DMS53 (cell line): Measurements from ENCODE around the gene THSD4.

Source experiments
- DNase-seq: peaks from one replicate; lab custom pipeline; 2025; lab: John Stamatoyannopoulos, UW

Gene THSD4

DNA sequence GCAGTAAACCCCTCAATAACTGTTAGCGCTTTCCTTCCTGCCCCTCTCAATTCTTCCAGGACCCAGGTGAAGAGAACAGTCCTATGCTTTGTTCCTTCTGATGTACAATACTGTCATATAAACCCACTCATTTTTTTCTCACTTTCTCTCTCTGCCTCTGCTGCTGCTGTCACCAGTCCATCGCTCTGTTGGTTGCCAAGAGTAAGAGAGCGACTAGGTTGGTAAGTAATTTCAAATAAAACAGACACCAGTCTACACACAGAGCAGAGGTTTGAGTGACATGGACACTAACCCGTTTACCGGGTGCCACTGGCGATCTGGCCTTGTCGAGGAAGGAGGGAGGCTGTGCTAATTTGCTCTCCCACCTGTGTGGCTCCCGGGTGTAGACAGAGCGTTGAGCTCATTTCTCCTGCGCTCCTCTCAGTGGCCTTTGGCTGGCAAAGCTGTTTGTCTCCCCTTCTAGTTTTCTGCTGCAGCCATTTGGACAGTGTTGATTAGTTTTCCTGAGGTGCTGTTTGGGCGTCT, 215.4 kb downstream of the THSD4 start:
- DNase-seq: no peak

DNA sequence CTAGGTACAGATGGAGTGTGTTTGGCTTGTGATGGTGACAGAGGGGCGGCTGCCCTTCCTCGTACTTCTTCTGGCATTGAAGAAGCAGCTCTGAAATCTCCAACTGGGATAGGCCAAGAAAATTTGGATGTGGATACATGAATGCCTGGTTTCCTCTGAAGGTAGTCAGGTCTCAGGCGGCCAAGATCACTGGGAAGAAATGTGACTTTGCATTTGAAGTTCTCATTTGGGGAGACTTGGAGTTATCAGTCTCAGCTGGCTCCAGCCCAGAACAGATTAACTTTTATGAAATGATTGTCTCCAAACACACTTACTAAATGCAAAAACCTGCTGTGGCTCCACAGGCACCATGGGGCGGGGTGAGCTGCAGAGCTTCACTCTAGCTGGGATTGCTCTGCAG, 215.9 kb downstream of the THSD4 start:
- DNase-seq: no peak

DNA sequence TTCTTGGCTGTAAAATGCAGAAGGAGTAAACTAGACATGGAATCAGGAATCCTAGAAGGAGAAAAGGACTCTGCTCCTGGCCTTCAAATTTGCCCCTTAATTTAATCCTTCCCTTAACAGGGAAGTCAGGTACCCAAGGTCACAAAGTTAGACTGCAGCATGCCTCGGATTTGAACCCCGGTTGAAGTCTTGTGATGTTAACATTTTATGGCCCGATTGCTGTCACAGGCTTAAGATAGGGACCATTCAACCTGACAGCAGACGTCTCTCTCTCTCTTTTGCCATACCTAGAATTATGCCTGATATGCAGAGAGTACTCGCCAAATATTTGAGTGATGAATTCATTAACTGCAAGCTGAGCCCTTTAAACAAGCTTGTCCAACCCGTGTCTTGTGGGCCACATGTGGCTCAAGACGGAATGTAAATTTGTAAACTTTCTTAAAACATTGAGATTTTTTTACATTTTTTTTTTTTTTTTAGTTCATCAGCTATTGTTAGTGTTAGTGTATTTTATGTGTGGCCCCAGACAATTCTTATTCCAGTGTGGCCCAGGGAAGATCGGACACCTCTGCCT, 217.2 kb downstream of the THSD4 start:
- no peak for DNase-seq

DNA sequence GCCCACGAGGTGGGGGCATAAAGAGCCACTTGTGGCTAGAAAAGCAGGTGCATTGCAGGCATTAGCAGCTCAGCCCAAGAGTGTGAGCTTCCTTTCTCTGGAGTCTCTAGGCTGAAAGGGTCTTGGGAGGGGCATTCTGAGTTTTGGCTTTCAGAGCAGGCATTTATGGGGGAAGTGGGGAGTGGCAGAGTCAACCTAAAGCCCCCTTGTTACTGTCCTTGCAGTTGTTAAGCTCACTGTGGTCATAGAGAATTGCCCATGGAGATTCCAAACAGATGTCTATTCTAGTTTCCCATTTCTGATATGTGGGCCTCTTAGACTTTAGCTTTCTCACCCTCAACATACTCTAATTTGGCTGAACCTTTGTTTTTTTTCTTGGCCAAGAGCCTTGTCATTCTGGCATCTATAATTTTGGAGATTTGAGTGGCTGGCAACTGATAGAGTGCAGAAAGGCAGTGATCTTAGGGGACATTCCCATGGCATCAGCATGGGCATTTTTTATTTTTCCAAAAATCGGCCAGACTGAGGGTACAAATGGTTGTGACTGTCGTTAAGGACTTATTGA, 217.9 kb downstream of the THSD4 start:
- no peak for DNase-seq

DNA sequence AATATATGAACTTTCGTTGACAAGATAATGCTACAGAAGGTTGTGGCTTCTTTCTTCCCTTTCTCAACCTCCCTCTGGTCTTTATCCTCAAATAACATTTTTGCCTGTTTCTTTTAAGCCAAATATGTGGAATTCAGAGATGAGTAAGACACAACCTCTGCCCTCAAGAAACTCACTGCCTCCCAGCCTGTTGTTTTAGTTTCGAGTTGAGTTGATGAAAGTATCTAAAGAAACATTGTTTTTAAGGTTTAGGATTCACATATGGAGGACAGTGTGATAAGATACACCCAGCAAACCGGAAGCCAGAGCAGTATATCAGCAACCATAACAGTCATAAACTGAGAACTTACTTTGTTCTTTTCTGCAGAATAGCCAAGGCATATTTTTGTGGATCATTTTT, 218.6 kb downstream of the THSD4 start:
- DNase-seq: no peak

DNA sequence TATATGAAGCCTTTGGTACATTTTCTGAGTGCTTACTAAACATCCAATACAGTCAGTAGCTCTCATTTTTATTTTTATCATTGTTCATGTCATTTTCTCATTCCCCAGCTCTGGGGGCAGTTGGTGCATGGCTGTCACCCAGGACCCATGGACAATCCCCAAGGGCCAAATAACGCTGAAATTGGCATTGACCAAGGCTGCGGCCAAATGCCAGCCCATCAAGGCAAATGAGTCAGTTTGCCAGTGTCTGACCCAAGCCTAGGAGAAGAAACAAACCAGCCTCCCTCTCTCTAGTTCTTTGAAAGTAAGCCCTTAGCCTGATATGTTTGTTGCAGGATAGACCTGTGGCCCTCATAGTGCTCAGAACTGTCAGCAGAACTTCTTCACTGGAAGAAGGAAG, 219.2 kb downstream of the THSD4 start:
- DNase-seq: no peak

DNA sequence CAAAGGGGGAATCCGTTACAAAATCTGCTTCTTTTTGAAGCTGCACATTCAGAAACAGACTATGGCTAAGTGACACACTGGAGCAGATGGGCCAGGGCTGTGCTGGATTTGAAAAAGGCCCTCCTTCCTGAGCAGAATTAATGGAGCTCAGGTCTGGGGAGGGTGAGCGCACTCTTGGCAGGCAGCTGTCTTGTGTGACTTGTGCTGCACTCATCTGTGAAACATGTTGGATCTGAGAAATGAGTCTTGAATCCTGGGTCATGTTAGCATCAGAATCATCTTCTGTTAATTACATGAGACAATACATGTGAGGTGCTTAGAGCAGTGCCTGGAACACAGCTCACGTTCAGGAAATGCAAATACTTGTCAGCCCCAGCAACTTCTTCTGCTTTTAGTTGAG, 219.6 kb downstream of the THSD4 start:
- DNase-seq: no peak

DNA sequence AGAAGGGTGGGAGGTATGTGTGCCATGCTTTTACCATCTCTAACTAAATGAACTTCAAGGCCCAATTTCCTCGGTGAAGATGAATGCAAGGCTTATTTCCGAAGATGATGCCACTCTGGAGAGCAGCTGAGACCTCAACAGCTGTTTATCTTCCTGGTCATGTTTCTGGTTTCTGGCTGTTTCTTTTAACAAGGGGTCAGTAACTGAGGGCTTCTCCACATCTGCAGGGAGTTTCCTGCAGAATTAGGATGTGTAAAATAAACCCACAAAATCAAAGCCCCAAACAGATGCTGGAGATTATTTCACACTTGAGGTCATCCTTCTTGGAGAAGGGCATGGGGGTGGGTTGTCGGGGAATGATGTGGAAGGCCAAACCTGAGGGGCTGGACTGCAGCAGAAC, 220.3 kb downstream of the THSD4 start:
- DNase-seq: no peak

DNA sequence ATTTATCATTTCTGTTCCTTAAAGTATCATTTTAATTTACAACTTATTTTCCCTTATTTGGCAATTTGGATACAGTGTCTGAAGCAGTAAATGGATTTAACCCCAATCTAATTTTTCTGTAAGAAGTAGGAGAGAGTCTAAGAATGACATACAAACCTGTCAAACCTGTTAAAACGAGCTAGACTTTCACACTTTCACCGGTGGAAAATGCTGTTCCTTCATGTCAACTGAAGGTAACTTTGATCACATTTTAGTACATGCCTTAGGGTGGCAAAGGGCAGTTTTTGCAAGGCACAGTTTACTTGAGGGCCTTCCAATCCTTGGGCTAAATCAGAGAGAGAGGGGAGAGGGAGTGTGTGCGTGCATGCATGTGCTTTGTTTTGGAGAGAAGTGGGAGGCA, 221.4 kb downstream of the THSD4 start:
- DNase-seq: no peak

DNA sequence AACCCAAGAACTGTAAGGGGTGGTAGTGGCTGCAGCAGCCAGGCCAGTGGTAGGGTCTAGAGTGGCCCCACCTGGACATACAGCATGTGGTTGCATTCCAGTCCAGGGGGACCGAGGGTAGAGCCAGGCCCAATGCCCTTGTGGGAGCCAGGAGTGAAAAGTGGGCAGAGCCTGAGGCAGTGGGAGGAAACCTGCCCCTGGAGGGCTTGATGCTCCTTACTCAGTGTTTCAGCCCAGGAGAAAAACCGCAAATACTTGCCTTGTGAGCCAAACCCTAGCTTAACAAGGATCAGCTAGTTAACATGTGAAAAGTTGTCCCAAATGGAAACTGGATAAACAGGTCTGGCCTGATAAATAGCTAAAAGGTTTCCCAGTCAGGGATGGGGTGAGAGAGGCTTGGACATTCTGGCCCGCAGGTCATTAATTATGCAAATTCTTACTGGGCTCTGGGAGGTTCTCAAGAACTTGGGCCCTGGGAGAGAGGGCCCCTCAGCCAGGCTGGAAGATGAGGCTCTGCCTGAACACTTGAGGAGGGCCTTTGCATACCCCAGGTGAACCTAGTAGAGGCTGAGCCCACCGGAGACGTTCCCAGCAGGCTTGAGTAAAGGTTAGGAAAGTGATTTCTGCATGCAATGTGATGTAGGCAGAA, 222.1 kb downstream of the THSD4 start:
- peak; percentile 36 for DNase-seq

DNA sequence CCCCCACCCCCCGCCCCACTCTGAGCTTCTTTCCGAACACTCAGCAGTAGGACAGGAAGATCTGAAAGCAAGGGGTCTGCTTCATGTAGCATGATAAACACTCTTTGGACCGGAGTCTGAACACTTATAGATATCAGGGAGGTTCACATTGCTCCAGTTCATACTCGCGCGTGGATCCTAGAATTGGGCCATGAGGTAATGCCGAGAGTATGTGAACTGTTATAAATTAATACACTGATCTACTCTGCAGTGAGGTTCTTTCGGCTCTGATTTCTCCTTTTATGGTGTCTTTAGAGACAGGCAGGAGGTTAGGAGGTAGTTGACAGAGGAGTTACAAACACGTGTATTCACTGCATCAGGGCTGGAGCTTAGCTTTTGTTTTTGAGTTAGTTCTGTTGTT, 223.0 kb downstream of the THSD4 start:
- no peak for DNase-seq

DNA sequence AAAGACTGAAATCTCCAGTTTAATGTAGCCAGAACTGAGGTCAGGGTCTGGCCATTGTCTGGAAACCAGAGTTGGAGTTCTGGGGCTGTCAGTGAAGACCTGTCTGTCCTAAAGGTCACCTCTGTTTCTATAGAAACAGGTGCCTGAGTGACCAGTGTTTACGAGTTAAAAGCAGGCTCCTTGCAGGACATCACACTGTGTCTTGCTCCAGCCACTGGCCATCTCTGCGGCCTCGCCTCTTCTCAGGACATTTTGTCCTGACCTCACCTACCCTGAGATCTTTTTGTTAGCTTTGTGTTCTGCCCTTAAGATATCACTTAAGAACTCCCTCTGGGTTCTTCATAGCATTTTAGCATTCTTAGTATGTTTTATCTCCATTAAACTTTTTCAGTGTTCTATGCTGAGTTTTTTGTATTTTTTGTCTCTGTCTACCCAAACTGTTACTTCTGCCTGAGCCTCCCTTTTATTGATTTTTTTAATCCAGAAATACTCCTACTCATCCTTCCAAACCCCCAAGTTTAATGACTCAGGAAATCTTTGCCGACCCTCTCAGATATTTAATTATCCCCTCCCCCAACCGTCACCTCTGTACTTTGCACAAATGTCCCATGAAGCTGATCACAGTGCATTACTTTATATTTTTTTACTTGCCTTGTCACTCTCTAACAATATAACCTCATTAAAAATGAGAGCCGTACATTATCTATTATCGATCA, 223.7 kb downstream of the THSD4 start:
- no peak for DNase-seq

DNA sequence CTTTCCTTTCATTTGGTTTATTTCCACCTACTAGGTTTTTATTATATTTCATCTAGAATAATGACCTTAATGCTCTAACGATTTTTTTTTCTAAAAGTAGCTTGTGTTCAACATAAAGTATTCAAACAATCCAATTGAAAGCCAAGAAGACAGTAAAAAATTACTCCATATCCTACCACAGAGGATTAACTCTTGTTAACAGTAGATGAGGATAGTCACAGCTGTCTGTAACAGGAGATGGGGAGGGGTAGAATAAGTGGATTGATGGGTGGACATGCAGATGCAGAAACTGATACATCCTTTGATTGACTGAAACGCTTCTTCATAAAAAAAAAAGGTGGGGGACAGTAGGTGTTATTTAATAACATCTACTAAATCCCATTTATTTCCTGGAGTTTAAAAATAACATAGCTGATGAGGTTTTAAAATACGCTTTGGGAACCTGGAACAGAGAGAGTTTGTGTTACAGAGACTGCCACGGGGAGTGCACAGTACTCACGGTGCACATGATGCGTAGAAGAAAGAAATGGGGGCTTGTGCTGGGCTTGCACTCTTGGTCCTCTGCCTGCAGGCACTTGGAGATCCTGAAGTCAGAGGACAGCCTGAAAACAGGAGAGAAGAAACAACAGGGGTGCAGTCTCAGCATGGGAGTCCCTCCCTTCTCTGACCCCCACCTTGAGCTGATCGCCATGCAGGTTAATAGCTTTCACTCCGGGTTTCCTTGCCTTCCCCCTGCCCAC, 226.7 kb downstream of the THSD4 start:
- DNase-seq: no peak

DNA sequence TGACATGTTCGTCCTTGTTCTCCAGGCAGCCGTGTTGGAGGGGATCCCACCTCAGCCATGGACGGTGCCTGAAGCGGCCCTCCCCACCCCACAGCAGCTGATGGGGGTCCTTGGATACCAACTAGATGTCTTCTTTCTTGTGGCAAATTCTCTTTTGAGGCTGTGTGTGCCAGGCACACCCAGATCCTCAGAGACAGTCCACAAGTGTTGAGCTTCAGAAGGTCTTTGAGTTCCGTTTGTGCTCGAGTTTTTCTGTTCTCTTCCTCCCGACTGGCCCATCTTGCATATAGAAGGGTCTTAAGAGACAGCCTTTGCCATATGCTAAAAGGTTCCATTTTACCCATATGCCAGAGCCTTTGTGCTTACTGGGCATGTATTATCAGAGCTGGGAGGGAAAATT, 227.4 kb downstream of the THSD4 start:
- DNase-seq: no peak

DNA sequence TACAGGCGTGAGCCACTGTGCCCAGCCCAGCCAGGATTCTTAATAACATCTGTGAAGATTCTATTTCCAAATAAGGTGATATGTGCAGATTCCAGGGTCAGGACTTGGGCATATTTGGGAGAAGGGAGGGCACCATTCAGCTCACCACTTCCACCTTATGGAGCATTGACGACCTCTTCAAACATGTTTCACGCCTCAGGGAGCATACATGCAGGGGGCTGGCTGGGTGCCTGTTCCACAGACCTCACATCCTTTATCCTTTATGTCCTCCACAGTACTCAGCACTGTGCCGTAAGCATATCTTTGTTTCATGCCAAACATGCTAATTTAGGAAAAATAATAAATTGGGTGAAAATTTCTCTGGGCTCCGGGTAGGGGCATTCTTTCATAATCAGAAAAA, 229.0 kb downstream of the THSD4 start:
- DNase-seq: no peak

DNA sequence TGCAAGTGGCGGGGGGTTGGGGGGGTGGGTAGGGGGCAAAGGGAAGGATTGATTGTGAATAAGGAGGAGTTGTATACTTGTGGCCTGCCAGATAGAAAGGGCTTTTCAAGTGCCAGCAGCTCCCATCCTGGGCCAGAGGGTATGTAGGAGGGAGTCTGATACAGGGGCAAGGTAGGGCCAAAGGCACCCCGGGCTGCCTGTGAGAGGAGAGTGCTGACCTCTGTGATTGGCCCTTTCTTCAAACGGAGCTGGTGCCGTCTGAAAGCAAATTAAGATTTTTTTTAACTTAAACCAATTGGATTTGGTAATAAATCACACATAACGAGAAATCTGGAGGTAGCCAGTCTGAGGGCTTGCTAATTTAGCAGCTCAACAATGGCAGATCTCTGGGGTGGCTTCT, 229.9 kb downstream of the THSD4 start:
- DNase-seq: no peak

DNA sequence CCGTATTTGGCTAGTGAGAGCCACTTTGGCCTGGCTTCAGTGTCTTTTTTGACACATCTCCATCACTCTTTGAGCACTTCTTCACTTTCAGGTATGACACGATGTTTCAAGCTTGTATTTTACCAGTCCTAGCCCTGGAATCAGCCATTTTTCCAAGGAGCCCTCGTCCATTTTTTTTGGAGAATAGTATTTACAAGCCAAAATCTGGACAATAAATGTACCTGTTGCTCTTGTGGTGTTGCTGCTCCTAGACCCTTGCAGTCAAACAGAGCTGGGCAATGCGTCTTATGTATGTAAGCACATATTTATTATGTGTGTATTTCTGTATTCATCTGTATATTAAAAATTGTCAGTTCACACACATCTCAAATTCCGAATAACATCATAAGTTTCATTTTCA, 231.2 kb downstream of the THSD4 start:
- DNase-seq: no peak

DNA sequence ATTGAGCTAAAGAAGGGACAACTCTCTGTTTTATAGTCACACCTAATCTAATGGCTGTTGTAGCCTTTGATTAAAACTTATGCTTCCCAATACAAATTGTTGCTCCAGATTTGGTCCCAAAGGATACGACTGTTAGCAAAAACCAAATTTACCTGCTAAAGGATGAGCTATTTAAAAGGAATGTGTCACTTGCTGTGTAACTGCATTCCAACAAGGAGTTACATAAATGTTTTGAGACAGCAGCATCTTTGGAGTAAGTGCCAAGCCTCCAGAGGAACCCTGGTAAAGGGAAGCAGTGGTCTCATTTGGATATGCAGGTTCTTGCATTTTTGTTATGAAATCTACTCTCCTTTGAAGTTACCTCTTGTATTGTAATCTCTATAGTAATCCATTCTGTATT, 233.3 kb downstream of the THSD4 start:
- no peak for DNase-seq

DNA sequence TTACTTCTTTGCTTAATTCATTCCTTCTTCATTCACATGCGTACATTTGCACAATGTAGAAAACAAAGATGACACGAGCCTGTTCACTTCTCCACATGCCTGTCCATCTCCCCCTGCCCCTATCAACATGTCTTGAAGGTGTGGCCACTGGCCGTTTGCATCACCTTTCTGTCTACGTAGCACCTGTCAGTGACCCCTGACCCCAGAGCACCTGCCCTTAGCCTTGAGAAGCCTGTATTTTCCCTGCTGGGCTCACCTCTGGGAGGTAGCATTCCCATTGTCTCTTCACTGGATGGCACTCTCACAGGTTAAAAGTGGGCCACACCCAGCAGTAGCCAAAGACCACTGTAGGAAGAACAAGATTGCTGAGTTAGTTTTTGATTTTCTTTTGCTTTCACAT, 234.1 kb downstream of the THSD4 start:
- no peak for DNase-seq

DNA sequence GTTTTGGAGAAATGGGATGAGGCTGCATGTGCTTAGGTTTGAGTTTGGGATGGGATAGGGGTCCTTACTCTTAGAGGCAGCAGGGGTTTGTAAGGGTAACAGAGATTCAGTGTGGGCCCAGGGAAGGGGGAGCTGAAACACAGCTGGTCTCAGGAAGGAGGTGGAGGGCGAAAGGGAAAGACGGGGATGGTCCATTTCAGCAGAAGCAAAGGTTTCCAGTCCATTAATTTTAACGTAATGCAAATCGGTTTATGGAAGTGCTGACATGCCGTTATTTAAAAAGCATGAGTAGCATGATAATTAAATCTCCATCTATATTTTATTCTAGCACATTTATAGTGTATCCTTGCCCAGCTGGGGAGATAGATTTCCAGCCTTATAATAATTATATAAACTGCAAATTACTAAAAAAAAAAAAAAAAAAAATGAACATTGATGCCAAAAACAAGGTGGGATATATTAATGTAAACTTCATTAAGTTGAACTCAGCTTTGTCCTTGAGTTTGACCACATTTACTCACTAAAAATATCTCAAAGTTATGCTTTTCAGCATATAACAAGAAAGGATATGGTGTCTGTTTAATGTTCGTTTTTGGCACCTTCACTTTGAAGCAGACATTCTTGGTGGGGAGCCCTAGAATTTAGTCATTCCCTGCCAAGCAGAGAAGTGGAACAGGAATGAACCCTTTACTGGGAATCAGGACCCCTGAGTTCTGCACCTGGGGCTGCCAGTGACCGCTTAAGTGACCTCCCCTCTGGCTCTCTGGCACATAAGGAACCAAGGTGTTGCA, 234.7 kb downstream of the THSD4 start:
- DNase-seq: no peak

DNA sequence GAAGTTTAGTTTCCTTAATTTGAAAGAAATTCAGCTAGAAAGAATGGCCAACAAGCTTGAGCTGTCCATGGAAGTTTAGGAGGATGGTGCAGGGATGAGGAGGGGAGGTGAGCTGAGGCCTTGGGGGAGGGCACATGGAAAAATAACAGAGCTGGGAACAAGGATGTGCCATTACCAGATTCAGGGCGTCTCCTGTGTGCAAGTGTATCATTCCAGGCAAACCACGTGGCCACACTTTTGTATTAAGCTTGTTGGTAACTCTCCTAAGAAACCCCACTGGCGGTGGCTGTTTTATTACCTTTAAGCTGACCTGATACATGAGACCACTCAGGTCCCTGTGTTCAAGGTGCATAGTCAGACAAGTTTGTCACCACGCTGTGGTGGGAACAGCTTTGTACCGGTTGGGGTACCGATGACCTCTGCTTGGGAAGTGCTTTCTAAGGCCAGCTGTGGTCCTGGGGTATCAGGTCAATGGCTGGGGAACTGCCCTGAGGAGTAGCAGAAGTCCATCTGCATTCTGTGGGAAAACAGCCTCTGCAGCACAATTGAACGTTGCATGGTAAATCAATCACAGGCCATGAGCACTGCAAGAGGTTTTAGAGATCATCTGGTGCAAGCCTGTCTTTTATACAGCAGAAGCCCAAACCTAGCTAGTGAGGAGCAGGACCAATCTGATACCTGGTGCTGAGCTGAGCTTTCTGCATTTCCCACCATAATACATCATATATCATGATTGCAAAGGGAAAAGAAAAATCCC, 235.5 kb downstream of the THSD4 start:
- DNase-seq: no peak
